Measurements from ENCODE around the gene ASPG.

The ASPG gene

DNA sequence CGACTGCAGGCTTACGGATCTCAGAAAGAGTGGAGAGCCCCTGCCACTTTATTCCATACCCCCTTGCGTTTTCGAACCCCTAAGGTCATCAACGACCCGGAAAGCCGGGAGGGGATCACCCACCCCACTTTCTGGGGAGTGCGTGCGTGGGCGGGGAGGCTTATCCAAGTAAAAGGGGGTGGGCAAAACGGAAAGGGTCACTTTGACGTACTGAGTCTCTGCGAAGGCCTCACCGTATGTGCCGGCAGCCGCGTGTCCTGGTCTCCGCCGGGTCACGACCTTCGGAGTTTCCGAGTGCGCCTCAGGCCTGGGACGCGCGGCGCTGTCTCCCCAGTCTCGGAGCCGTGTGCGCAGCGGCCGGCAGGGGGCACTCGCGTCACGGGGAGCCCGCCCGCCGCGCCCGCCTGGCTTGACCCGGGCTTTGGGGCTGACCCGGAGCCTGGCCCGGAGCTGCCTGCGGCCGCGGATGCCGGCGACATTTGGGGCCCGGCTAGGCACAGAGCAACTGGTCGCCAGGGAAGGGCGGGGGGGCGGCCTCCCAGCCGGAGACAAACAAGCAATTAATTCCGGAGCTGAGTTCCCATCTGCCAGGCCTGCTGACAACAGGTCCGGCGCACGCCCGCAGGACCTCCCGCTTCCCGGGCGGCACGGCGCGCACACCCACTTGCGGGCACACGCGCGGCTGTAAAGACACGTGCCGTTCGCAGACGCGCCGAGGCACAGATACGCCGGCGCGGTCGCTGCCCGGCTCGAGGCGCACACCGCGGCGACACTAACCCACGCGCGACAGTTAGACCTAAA lies 52.0 kb downstream of the ASPG start (continued):
- TF ChIP-seq ZNF133 (tag by site-specific recombination; IDR thresholded peaks at IDR 0.05) (no peak), ZNF350 (tag by site-specific recombination; IDR thresholded peaks at IDR 0.05) (no peak), ZBTB17 (tag by site-specific recombination; IDR thresholded peaks at IDR 0.05) (no peak), ZNF146 (tag by site-specific recombination; IDR thresholded peaks at IDR 0.05) (0 out of 2 replicates have a peak, but pooled peaks have one; percentile 15), ZNF48 (tag by site-specific recombination; IDR thresholded peaks at IDR 0.05) (no peak), ZNF354C (tag by site-specific recombination; IDR thresholded peaks at IDR 0.05; ENCODE audit: borderline replicate concordance, low read depth) (no peak), ZNF747 (tag by site-specific recombination; IDR thresholded peaks at IDR 0.05) (no peak), ZNF366 (tag by site-specific recombination; conservative IDR thresholded peaks at IDR 0.05) (no peak), ZNF621 (tag by site-specific recombination; IDR thresholded peaks at IDR 0.05) (no peak), ZFP41 (tag by site-specific recombination; IDR thresholded peaks at IDR 0.05; ENCODE audit: borderline replicate concordance) (no peak), BCL11A (tag by site-specific recombination; IDR thresholded peaks at IDR 0.05; ENCODE audit: low read depth) (no peak), ZNF843 (tag by site-specific recombination; IDR thresholded peaks at IDR 0.05) (no peak), ZNF433 (tag by site-specific recombination; IDR thresholded peaks at IDR 0.05; ENCODE audit: low read depth) (no peak), ZNF24 (tag by site-specific recombination; IDR thresholded peaks at IDR 0.05) (no peak), ZNF214 (tag by site-specific recombination; IDR thresholded peaks at IDR 0.05; ENCODE audit: borderline replicate concordance) (no peak), PRDM1 (tag by site-specific recombination; IDR thresholded peaks at IDR 0.05) (no peak), ZNF239 (tag by site-specific recombination; IDR thresholded peaks at IDR 0.05) (no peak), AEBP2 (tag by site-specific recombination; IDR thresholded peaks at IDR 0.05; ENCODE audit: borderline replicate concordance) (no peak), PATZ1 (tag by site-specific recombination; IDR thresholded peaks at IDR 0.05) (no peak), ZBTB1 (tag by site-specific recombination; IDR thresholded peaks at IDR 0.05) (no peak)
- TF ChIP-seq, protein P1, sequence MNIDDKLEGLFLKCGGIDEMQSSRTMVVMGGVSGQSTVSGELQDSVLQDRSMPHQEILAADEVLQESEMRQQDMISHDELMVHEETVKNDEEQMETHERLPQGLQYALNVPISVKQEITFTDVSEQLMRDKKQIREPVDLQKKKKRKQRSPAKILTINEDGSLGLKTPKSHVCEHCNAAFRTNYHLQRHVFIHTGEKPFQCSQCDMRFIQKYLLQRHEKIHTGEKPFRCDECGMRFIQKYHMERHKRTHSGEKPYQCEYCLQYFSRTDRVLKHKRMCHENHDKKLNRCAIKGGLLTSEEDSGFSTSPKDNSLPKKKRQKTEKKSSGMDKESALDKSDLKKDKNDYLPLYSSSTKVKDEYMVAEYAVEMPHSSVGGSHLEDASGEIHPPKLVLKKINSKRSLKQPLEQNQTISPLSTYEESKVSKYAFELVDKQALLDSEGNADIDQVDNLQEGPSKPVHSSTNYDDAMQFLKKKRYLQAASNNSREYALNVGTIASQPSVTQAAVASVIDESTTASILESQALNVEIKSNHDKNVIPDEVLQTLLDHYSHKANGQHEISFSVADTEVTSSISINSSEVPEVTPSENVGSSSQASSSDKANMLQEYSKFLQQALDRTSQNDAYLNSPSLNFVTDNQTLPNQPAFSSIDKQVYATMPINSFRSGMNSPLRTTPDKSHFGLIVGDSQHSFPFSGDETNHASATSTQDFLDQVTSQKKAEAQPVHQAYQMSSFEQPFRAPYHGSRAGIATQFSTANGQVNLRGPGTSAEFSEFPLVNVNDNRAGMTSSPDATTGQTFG (tag by site-specific recombination; IDR thresholded peaks at IDR 0.05; ENCODE audit: borderline replicate concordance) = no peak
- TF ChIP-seq, protein P2, sequence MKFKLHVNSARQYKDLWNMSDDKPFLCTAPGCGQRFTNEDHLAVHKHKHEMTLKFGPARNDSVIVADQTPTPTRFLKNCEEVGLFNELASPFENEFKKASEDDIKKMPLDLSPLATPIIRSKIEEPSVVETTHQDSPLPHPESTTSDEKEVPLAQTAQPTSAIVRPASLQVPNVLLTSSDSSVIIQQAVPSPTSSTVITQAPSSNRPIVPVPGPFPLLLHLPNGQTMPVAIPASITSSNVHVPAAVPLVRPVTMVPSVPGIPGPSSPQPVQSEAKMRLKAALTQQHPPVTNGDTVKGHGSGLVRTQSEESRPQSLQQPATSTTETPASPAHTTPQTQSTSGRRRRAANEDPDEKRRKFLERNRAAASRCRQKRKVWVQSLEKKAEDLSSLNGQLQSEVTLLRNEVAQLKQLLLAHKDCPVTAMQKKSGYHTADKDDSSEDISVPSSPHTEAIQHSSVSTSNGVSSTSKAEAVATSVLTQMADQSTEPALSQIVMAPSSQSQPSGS (tag by site-specific recombination; IDR thresholded peaks at IDR 0.05; ENCODE audit: low read depth) = no peak
- TF ChIP-seq, protein P3, sequence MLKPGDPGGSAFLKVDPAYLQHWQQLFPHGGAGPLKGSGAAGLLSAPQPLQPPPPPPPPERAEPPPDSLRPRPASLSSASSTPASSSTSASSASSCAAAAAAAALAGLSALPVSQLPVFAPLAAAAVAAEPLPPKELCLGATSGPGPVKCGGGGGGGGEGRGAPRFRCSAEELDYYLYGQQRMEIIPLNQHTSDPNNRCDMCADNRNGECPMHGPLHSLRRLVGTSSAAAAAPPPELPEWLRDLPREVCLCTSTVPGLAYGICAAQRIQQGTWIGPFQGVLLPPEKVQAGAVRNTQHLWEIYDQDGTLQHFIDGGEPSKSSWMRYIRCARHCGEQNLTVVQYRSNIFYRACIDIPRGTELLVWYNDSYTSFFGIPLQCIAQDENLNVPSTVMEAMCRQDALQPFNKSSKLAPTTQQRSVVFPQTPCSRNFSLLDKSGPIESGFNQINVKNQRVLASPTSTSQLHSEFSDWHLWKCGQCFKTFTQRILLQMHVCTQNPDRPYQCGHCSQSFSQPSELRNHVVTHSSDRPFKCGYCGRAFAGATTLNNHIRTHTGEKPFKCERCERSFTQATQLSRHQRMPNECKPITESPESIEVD (tag by site-specific recombination; IDR thresholded peaks at IDR 0.05) = no peak; the same call in 1 of the 2 replicates
- TF ChIP-seq, protein P4, sequence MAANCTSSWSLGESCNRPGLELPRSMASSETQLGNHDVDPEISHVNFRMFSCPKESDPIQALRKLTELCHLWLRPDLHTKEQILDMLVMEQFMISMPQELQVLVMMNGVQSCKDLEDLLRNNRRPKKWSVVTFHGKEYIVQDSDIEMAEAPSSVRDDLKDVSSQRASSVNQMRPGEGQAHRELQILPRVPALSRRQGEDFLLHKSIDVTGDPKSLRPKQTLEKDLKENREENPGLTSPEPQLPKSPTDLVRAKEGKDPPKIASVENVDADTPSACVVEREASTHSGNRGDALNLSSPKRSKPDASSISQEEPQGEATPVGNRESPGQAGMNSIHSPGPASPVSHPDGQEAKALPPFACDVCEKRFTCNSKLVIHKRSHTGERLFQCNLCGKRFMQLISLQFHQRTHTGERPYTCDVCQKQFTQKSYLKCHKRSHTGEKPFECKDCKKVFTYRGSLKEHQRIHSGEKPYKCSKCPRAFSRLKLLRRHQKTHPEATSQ (tag by site-specific recombination; IDR thresholded peaks at IDR 0.05) = peak; percentile 71; the same call in 1 of the 2 replicates
- TF ChIP-seq, protein P5, sequence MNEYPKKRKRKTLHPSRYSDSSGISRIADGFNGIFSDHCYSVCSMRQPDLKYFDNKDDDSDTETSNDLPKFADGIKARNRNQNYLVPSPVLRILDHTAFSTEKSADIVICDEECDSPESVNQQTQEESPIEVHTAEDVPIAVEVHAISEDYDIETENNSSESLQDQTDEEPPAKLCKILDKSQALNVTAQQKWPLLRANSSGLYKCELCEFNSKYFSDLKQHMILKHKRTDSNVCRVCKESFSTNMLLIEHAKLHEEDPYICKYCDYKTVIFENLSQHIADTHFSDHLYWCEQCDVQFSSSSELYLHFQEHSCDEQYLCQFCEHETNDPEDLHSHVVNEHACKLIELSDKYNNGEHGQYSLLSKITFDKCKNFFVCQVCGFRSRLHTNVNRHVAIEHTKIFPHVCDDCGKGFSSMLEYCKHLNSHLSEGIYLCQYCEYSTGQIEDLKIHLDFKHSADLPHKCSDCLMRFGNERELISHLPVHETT (tag by site-specific recombination; IDR thresholded peaks at IDR 0.05) = no peak
- TF ChIP-seq, protein P6, sequence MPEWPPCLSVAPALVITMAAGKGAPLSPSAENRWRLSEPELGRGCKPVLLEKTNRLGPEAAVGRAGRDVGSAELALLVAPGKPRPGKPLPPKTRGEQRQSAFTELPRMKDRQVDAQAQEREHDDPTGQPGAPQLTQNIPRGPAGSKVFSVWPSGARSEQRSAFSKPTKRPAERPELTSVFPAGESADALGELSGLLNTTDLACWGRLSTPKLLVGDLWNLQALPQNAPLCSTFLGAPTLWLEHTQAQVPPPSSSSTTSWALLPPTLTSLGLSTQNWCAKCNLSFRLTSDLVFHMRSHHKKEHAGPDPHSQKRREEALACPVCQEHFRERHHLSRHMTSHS (tag by site-specific recombination; IDR thresholded peaks at IDR 0.05) = peak; percentile 40; the same call in 1 of the 2 replicates

All from HEK293 (cell line).